CD4-positive, alpha-beta T cell (primary cell): ENCODE data around the gene GRK5. TPM values are rescaled to one million over a fixed set of nuclear protein-coding genes. Genes with fewer than 3 reads are reported as not detected.

ENCODE experiments used
- ATAC-seq: fragments of 200-7000 bp; cut with Tn5 transposase; one replicate; pipeline ENCODE4 v1.10.0; 2022; ENCODE audit warnings: mild to moderate bottlenecking; ENCODE audit not compliant: poor library complexity
- CTCF ChIA-PET: fragments of 350-600 bp; sonication (Branson Sonifier 250); formaldehyde crosslinking; loops from one replicate; lab custom pipeline; 2021; ENCODE audit warnings: antibody characterized with exemption, inconsistent platforms; lab: Charles Lee
- POLR2A ChIA-PET: fragments of 350-600 bp; sonication (Branson Sonifier 250); formaldehyde crosslinking; loops from one replicate; lab custom pipeline; 2021; ENCODE audit warnings: antibody characterized with exemption, inconsistent platforms; lab: Charles Lee
- DNase-seq, 14 experiments: peaks; one replicate each; pipeline ENCODE4 v3.0.0-alpha.2; 2013 to 2020; ENCODE audit warnings: mixed read lengths in 2 of 14
- H3K27ac ChIP-seq, 2 donors: one replicate each; pipeline versions ENCODE4 v1.5.1 to v1.7.0; 2013; ENCODE audit warnings: low read length in 2 of 2, low read depth in 1 of 2, mild to moderate bottlenecking in 1 of 2
- H3K27me3 ChIP-seq, 2 experiments: 1 replicate in 1 of 2; 2 replicates in 1 of 2; pipeline versions ENCODE4 v1.6.1 to v1.7.0; 2013; ENCODE audit warnings: low read length in 2 of 2, control low read depth in 1 of 2, mild to moderate bottlenecking in 1 of 2, moderate library complexity in 1 of 2; ENCODE audit not compliant: insufficient read depth in 2 of 2, control insufficient read depth in 1 of 2
- H3K36me3 ChIP-seq: one replicate; pipeline ENCODE4 v1.6.1; 2013; ENCODE audit warnings: low read length, control low read depth; ENCODE audit not compliant: insufficient read depth
- H3K4me1 ChIP-seq: one replicate; pipeline ENCODE4 v1.6.1; 2013; ENCODE audit warnings: low read length, control low read depth; ENCODE audit not compliant: insufficient read depth
- H3K4me3 ChIP-seq: one replicate; pipeline ENCODE4 v1.5.1; 2013; ENCODE audit warnings: mild to moderate bottlenecking, low read length, moderate library complexity
- H3K9me3 ChIP-seq, 2 experiments: 1 replicate in 1 of 2; 2 replicates in 1 of 2; pipeline versions ENCODE4 v1.6.1 to v1.7.0; 2013; ENCODE audit warnings: low read length in 2 of 2, mild to moderate bottlenecking in 2 of 2, control low read depth in 1 of 2, moderate library complexity in 1 of 2; ENCODE audit not compliant: control insufficient read depth in 1 of 2, insufficient read depth in 1 of 2
- H3K27ac Mint-ChIP-seq: one replicate; pipeline ENCODE4 v1.8.0; 2020; ENCODE audit warnings: mixed read lengths
- H3K27me3 Mint-ChIP-seq: one replicate; pipeline ENCODE4 v1.8.0; 2021; ENCODE audit warnings: mixed read lengths
- H3K36me3 Mint-ChIP-seq: one replicate; pipeline ENCODE4 v1.8.0; 2021; ENCODE audit warnings: low read depth, mixed read lengths
- H3K4me1 Mint-ChIP-seq: one replicate; pipeline ENCODE4 v1.8.0; 2021; ENCODE audit warnings: low read depth, mixed read lengths
- H3K4me3 Mint-ChIP-seq: one replicate; pipeline ENCODE4 v1.8.0; 2020; ENCODE audit warnings: mild to moderate bottlenecking, mixed read lengths
- H3K9me3 Mint-ChIP-seq: one replicate; pipeline ENCODE4 v1.8.0; 2020; ENCODE audit warnings: mixed read lengths
- CTCF ChIP-seq: fragments of 200-600 bp; IDR thresholded peaks from one replicate; pipeline ENCODE4 v1.8.0; 2022; ENCODE audit warnings: antibody characterized with exemption, mild to moderate bottlenecking
- intact Hi-C, 2 experiments: fragments of 100-400 bp; cut with DNase I in 1 of 2; cut with micrococcal nuclease in 1 of 2; formaldehyde crosslinking; loops; one replicate each; pipeline versions ENCODE4 v1.15.1 to v1.9.0; 2023 to 2025; cut with DNase I, micrococcal nuclease
- total RNA-seq, 174 experiments: library from RNA in 2 of 174; stranded (reverse) in 2 of 174; gene quantifications; one replicate each; pipeline ENCODE4 v1.2.3 and lab custom pipeline; 2021 to 2026

GRK5 gene
- total RNA-seq, 2 experiments from 2014 or later = 19.2 to 20.8 TPM

- ATAC-seq (no peak), DNase-seq (no peak)
- Mint-ChIP-seq H3K27me3 (no peaks in the 10 kb centered on the region), H3K36me3 (no peaks in the 10 kb centered on the region), H3K27ac (no peak overlapping the region), H3K4me3 (no peak overlapping the region), H3K9me3 (no peaks in the 10 kb centered on the region), H3K4me1 (peaks cover 4% of the 10 kb centered on the region)
- CTCF ChIA-PET = no interaction called here
- Histone ChIP-seq H3K27me3 (no peaks in the 10 kb centered on the region), H3K9me3 (peaks cover 0 to 5% of the 10 kb centered on the region in 2 experiments), H3K27ac (no peak overlapping the region), H3K4me1 (peaks cover 10% of the 10 kb centered on the region), H3K4me3 (no peak overlapping the region), H3K36me3 (no peaks in the 10 kb centered on the region)
- POLR2A ChIA-PET = no interaction called here
- intact Hi-C loops = no loop called here
- TF ChIP-seq CTCF = no peak
Observed at GRCh38 chr10:119470920-119471702, 263.7 kb downstream of the GRK5 start.

- Mint-ChIP-seq H3K9me3 (no peaks in the 10 kb centered on the region), H3K27me3 (no peaks in the 10 kb centered on the region), H3K4me1 (peaks cover 24% of the 10 kb centered on the region), H3K36me3 (no peaks in the 10 kb centered on the region), H3K27ac (no peak overlapping the region), H3K4me3 (no peak overlapping the region)
- CTCF ChIA-PET = no interaction called here
- Histone ChIP-seq H3K4me1 (peaks cover 20% of the 10 kb centered on the region), H3K36me3 (no peaks in the 10 kb centered on the region), H3K27ac (no peak overlapping the region), H3K9me3 (peaks cover 0 to 5% of the 10 kb centered on the region in 2 experiments), H3K4me3 (no peak overlapping the region), H3K27me3 (no peaks in the 10 kb centered on the region)
- DNase-seq (no peak), ATAC-seq (no peak)
- intact Hi-C loops = no loop called here
- POLR2A ChIA-PET = no interaction called here
- TF ChIP-seq CTCF = no peak
Observed at GRCh38 chr10:119473771-119474170, 266.4 kb downstream of the GRK5 start.

- no peaks in the 10 kb centered on the region for H3K36me3 ChIP-seq
- no peak for DNase-seq
- CTCF ChIA-PET = no interaction called here
- Mint-ChIP-seq H3K4me1 (peaks cover 33% of the 10 kb centered on the region), H3K36me3 (no peaks in the 10 kb centered on the region), H3K27me3 (no peaks in the 10 kb centered on the region), H3K27ac (no peak overlapping the region), H3K9me3 (no peaks in the 10 kb centered on the region), H3K4me3 (no peak overlapping the region)
- H3K4me1 ChIP-seq = peaks cover 29% of the 10 kb centered on the region
- TF ChIP-seq CTCF = no peak
- intact Hi-C loops = no loop called here
- POLR2A ChIA-PET = no interaction called here
- H3K4me3 ChIP-seq = no peak overlapping the region
- H3K27me3 ChIP-seq = no peaks in the 10 kb centered on the region
- H3K9me3 ChIP-seq = peaks cover 0 to 5% of the 10 kb centered on the region in 2 experiments
- ATAC-seq = no peak
- no peak overlapping the region for H3K27ac ChIP-seq
Observed at GRCh38 chr10:119474606-119475005, 267.2 kb downstream of the GRK5 start.
